HG03159 (cell line): ENCODE measurements around the gene DIPK1C.

Experiments used
- ATAC-seq: cut with Tn5 transposase; IDR thresholded peaks from one replicate; pipeline ENCODE4 v1.9.1; 2021; ENCODE audit warnings: mild to moderate bottlenecking, moderate library complexity; ENCODE audit not compliant: unreplicated experiment

Gene DIPK1C

DNA sequence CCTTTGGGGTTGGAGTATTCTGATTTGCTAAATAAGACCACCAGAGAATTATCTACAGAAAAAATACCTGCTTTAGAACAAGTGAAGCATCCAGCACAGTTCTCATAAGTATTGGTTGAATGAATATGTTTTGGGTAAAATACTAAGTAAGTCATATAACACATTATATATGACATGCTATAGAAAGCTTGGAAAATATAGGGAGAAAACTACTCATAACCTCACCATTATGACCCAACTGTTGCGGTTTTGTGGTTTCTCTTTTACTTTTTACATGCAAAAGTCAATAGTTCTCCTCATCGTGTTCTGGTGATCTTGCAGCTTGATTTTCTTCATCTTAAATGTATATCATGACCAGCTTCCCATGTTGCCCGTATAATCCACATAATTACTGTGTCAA, 66.2 kb downstream of the DIPK1C start:
- ATAC-seq = no peak

DNA sequence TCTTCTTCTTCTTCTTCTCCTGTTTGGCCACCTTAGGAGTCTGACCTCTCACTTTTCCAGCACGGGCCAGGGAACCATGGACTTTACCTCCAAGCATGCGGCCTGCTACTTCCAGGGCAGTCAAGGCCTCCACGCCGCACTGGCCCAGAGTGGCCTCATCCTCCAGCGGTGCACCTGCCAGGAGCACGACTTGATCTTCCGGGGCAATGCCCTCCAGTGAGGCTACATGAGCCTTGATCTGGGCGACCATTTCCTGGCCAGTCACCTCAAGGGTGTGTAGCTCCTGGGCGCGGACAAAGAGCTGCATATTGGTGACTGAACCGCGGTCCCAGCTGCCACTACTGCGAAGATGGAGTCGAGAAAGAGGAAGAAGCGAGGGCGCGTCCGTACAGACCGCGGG, 67.1 kb downstream of the DIPK1C start:
- no peak for ATAC-seq

DNA sequence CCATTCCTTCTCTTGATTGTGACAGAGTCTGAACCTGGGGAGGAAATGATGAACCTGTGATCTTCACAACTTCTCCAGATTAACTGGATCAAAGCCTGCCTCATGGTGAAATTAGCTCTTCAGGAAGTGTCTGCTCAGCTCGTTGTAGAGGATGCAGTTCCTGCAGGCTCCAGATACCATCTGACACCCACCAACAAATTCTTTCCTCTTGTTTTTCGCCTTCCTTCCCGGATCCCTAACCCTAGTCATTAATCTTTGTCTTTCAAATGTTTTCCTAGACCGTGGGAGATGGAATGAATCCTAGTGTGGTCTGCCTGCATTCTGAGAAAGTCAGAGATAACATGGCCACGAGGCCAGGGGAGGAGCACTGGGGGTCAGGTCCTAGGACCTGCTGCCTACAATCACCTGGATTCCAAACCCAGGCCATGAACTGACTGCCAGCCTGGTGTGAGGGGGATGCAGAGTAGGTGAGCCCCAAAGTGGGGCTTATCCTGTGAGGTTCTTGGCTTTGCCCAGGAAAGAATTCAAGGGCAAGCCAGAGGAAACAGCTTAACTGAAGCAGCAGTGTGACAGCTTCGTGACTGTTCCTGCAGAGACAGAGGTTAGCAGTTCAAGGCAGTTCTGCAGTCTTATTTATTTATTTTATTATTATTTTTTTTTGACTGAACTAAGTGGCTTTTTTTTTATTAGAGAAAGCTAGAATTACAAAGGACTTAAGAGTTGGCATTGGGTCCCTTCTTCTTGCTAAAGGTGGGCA, 67.8 kb downstream of the DIPK1C start:
- ATAC-seq = no peak

- no peak for ATAC-seq
These were observed 68.9 kb downstream of the DIPK1C start for GRCh38 chr18:74388227-74388626.

GRCh38 chr18:74387383-74387782, 69.7 kb downstream of the DIPK1C start:
- ATAC-seq = no peak
